Measurements from ENCODE around the gene ADD1.

- TF ChIP-seq CTCF (IDR thresholded peaks at IDR 0.05; ENCODE audit: low read depth, low read length, poor library complexity, severe bottlenecking) (no peak), EZH2phosphoT487 (IDR thresholded peaks at IDR 0.05; ENCODE audit: borderline replicate concordance, low read length) (no peak)
Measured at GRCh38 chr4:2934077-2934812, 90.6 kb downstream of the ADD1 start.

Measured in DOHH2 (cell line).